Measurements from ENCODE around the gene SLC5A10. TPM values are rescaled to one million over a fixed set of nuclear protein-coding genes. Genes with fewer than 3 reads are reported as not detected.

The SLC5A10 gene
- polyA plus RNA-seq, 3 donors = 0.40 to 1.1 (median 0.70) TPM

- DNase-seq (ENCODE audit: extremely low read depth in 1 of 11, low read depth in 9 of 11, low spot score in 4 of 11) = peak in 7 of 11 donors; percentile 45 to 65 (median 59)
These were observed 9.0 kb downstream of the SLC5A10 start for GRCh38 chr17:18960803-18961511.

- no peak for DNase-seq (ENCODE audit: extremely low read depth in 1 of 11, low read depth in 9 of 11, low spot score in 4 of 11)
These were observed 9.9 kb downstream of the SLC5A10 start for GRCh38 chr17:18961634-18962493.

- no peak for DNase-seq (ENCODE audit: extremely low read depth in 1 of 11, low read depth in 9 of 11, low spot score in 4 of 11)
These were observed 10.5 kb downstream of the SLC5A10 start for GRCh38 chr17:18962494-18962815.

- DNase-seq (ENCODE audit: extremely low read depth in 1 of 11, low read depth in 9 of 11, low spot score in 4 of 11) = no peak
These were observed 11.4 kb downstream of the SLC5A10 start for GRCh38 chr17:18963126-18964017.

- DNase-seq (ENCODE audit: extremely low read depth in 1 of 11, low read depth in 9 of 11, low spot score in 4 of 11) = no peak
These were observed 12.0 kb downstream of the SLC5A10 start for GRCh38 chr17:18964018-18964351.

- DNase-seq (ENCODE audit: extremely low read depth in 1 of 11, low read depth in 9 of 11, low spot score in 4 of 11) = no peak
These were observed 12.6 kb downstream of the SLC5A10 start for GRCh38 chr17:18964550-18964949.

GRCh38 chr17:18965530-18966236 lies 13.7 kb downstream of the SLC5A10 start:
- DNase-seq (ENCODE audit: extremely low read depth in 1 of 11, low read depth in 9 of 11, low spot score in 4 of 11) = no peak

GRCh38 chr17:18966831-18967624 lies 15.1 kb downstream of the SLC5A10 start:
- DNase-seq (ENCODE audit: extremely low read depth in 1 of 11, low read depth in 9 of 11, low spot score in 4 of 11) = peak in 1 of 11 donors; percentile 63

GRCh38 chr17:18967916-18968315 lies 16.0 kb downstream of the SLC5A10 start:
- DNase-seq (ENCODE audit: extremely low read depth in 1 of 11, low read depth in 9 of 11, low spot score in 4 of 11) = no peak

GRCh38 chr17:18968345-18968744 lies 16.4 kb downstream of the SLC5A10 start:
- DNase-seq (ENCODE audit: extremely low read depth in 1 of 11, low read depth in 9 of 11, low spot score in 4 of 11) = no peak

GRCh38 chr17:18968945-18969887 lies 17.3 kb downstream of the SLC5A10 start:
- DNase-seq (ENCODE audit: extremely low read depth in 1 of 11, low read depth in 9 of 11, low spot score in 4 of 11) = no peak

GRCh38 chr17:18970582-18971480 lies 18.9 kb downstream of the SLC5A10 start:
- DNase-seq (ENCODE audit: extremely low read depth in 1 of 11, low read depth in 9 of 11, low spot score in 4 of 11) = no peak

- DNase-seq (ENCODE audit: extremely low read depth in 1 of 11, low read depth in 9 of 11, low spot score in 4 of 11) = no peak
These were observed 19.8 kb downstream of the SLC5A10 start for GRCh38 chr17:18971801-18972200.

GRCh38 chr17:18974407-18975149 lies 22.6 kb downstream of the SLC5A10 start:
- no peak for DNase-seq (ENCODE audit: extremely low read depth in 1 of 11, low read depth in 9 of 11, low spot score in 4 of 11)

- no peak for DNase-seq (ENCODE audit: extremely low read depth in 1 of 11, low read depth in 9 of 11, low spot score in 4 of 11)
These were observed 23.6 kb downstream of the SLC5A10 start for GRCh38 chr17:18975597-18975996.

GRCh38 chr17:18976201-18976600 lies 24.2 kb downstream of the SLC5A10 start:
- no peak for DNase-seq (ENCODE audit: extremely low read depth in 1 of 11, low read depth in 9 of 11, low spot score in 4 of 11)

All from renal cortex interstitium (tissue), 11 donors.